OCI-LY7 (cell line): ENCODE data around the gene KANSL1.

ENCODE experiments used
- CTCF ChIP-seq: fragments of 200-600 bp; sonication (generic); conservative IDR thresholded peaks from 2 replicates; pipeline ENCODE4 v1.5.1; 2014; ENCODE audit warnings: mild to moderate bottlenecking, antibody characterized with exemption, low read length, moderate library complexity, mixed read lengths
- EZH2phosphoT487 ChIP-seq: fragments of 200-600 bp; sonication (generic); IDR thresholded peaks from 2 replicates; pipeline ENCODE4 v1.6.1; 2018; ENCODE audit warnings: low read depth, borderline replicate concordance, mild to moderate bottlenecking, mixed run types, antibody characterized with exemption, low read length, moderate library complexity, mixed read lengths

- TF ChIP-seq CTCF (peak; percentile 99), EZH2phosphoT487 (no peak)
These were observed 19.6 kb upstream of the KANSL1 start for GRCh38 chr17:46212634-46213435.
